ENCODE measurements around the gene EXOG. TPM values are rescaled to one million over a fixed set of nuclear protein-coding genes. Genes with fewer than 3 reads are reported as not detected.

The EXOG gene
- total RNA-seq, 6 donors from 2014 or later = 10.0 to 34.6 (median 13.2) TPM

DNA sequence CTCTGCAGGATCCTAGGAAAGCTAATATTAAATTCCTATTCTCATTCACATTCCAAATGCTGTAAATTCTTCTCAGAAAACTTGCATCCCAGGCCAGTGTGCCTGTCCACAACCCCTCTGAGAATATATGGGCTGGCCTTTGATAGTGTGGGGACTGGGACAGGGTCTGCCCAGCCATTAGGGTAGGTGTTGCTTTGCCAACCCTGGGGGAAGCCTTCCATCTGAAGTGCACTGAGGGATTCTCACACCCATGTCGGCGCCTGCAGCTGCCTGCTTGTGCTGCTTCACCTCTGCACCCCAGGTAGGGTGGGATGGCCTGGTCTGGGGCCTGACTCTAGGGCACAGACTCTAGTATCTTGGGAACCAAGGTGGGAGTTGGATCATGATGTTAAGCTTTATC, 15.2 kb upstream of the EXOG start:
- Histone ChIP-seq H3K4me3 (no peak overlapping the region), H3K4me1 (no peaks in the 10 kb centered on the region), H3K27me3 (no peaks in the 10 kb centered on the region), H3K27ac (no peak overlapping the region), H3K9me3 (no peaks in the 10 kb centered on the region), H3K36me3 (peaks cover 12 to 68% (median 38%) of the 10 kb centered on the region in 4 donors)
- ATAC-seq (ENCODE audit: low FRiP score in 2 of 2) = no peak
- WGBS, 2 donors = 91 to 100% methylated on average over 2 of the region's 2 CpGs
- TF ChIP-seq POLR2A (IDR thresholded peaks at IDR 0.05) = no peak
- no peak for TF ChIP-seq EP300 (IDR thresholded peaks at IDR 0.05)
- TF ChIP-seq, protein P1, sequence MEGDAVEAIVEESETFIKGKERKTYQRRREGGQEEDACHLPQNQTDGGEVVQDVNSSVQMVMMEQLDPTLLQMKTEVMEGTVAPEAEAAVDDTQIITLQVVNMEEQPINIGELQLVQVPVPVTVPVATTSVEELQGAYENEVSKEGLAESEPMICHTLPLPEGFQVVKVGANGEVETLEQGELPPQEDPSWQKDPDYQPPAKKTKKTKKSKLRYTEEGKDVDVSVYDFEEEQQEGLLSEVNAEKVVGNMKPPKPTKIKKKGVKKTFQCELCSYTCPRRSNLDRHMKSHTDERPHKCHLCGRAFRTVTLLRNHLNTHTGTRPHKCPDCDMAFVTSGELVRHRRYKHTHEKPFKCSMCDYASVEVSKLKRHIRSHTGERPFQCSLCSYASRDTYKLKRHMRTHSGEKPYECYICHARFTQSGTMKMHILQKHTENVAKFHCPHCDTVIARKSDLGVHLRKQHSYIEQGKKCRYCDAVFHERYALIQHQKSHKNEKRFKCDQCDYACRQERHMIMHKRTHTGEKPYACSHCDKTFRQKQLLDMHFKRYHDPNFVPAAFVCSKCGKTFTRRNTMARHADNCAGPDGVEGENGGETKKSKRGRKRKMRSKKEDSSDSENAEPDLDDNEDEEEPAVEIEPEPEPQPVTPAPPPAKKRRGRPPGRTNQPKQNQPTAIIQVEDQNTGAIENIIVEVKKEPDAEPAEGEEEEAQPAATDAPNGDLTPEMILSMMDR (IDR thresholded peaks at IDR 0.05) = no peak
- no peak for TF ChIP-seq POLR2AphosphoS5 (IDR thresholded peaks at IDR 0.05)
- DNase-seq = no peak

GRCh38 chr3:38482951-38483350, 13.2 kb upstream of the EXOG start:
- no peak overlapping the region for H3K27ac ChIP-seq
- H3K4me1 ChIP-seq = no peaks in the 10 kb centered on the region
- DNase-seq (no peak), ATAC-seq (ENCODE audit: low FRiP score in 2 of 2) (no peak)
- H3K36me3 ChIP-seq = peaks cover 12 to 67% (median 37%) of the 10 kb centered on the region in 4 donors
- H3K27me3 ChIP-seq = no peaks in the 10 kb centered on the region
- WGBS, 2 donors = 84 to 90% methylated on average over 9 to 10 of the region's 10 CpGs
- H3K9me3 ChIP-seq = no peaks in the 10 kb centered on the region
- no peak overlapping the region for H3K4me3 ChIP-seq
- TF ChIP-seq, protein P1 (IDR thresholded peaks at IDR 0.05) = no peak
- TF ChIP-seq EP300 (IDR thresholded peaks at IDR 0.05) (no peak), POLR2AphosphoS5 (IDR thresholded peaks at IDR 0.05) (no peak), POLR2A (IDR thresholded peaks at IDR 0.05) (no peak)

- H3K27ac ChIP-seq = no peak overlapping the region
- DNase-seq (no peak), ATAC-seq (ENCODE audit: low FRiP score in 2 of 2) (no peak)
- H3K9me3 ChIP-seq = no peaks in the 10 kb centered on the region
- H3K4me1 ChIP-seq = no peaks in the 10 kb centered on the region
- no peaks in the 10 kb centered on the region for H3K27me3 ChIP-seq
- TF ChIP-seq POLR2A (IDR thresholded peaks at IDR 0.05) (no peak), POLR2AphosphoS5 (IDR thresholded peaks at IDR 0.05) (no peak), EP300 (IDR thresholded peaks at IDR 0.05) (no peak)
- TF ChIP-seq, protein P1 (IDR thresholded peaks at IDR 0.05) = no peak
- 56 to 70% methylated on average over 3 of the region's 3 CpGs for WGBS, 2 donors
- no peak overlapping the region for H3K4me3 ChIP-seq
- peaks cover 7 to 28% (median 16%) of the 10 kb centered on the region in 4 donors for H3K36me3 ChIP-seq
Observed at GRCh38 chr3:38487323-38487722, 8.8 kb upstream of the EXOG start.

DNA sequence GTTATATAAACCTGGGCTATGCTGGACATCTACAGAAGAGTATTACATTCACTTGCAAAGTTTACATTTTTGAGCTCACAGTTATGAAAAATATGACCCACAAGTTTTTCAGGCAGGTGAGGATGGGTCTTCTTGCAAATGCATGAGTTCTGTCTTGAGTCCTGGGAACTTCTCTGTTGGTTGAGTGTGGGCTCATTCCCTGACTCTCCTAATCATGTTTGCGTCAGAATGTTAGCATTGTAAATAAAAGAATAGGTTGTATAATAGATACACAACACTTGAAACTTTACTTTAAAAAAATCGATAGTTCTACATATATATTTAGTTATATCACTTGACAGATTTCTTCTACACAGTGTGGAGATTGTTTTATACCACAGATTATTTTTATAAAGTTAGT, 7.2 kb upstream of the EXOG start:
- ATAC-seq (ENCODE audit: low FRiP score in 2 of 2) = no peak
- 74 to 86% methylated on average over 2 of the region's 2 CpGs for WGBS, 2 donors
- Histone ChIP-seq H3K27ac (no peak overlapping the region), H3K4me3 (no peak overlapping the region), H3K9me3 (no peaks in the 10 kb centered on the region), H3K36me3 (peaks cover 0 to 12% (median 2%) of the 10 kb centered on the region in 4 donors), H3K4me1 (no peaks in the 10 kb centered on the region), H3K27me3 (no peaks in the 10 kb centered on the region)
- TF ChIP-seq, protein P1 (IDR thresholded peaks at IDR 0.05) = no peak
- TF ChIP-seq EP300 (IDR thresholded peaks at IDR 0.05) (no peak), POLR2AphosphoS5 (IDR thresholded peaks at IDR 0.05) (no peak), POLR2A (IDR thresholded peaks at IDR 0.05) (no peak)
- no peak for DNase-seq

GRCh38 chr3:38489766-38490165, 6.4 kb upstream of the EXOG start:
- WGBS, 2 donors = 94 to 100% methylated on average over 2 of the region's 2 CpGs

More at GRCh38 chr3:38489766-38490165, 6.4 kb upstream of the EXOG start:
- H3K27me3 ChIP-seq = no peaks in the 10 kb centered on the region
- ATAC-seq (ENCODE audit: low FRiP score in 2 of 2) (no peak), DNase-seq (no peak)
- TF ChIP-seq EP300 (IDR thresholded peaks at IDR 0.05) = no peak
- no peak for TF ChIP-seq POLR2A (IDR thresholded peaks at IDR 0.05)
- no peak for TF ChIP-seq POLR2AphosphoS5 (IDR thresholded peaks at IDR 0.05)
- TF ChIP-seq, protein P1 (IDR thresholded peaks at IDR 0.05) = no peak
- H3K9me3 ChIP-seq = no peaks in the 10 kb centered on the region
- no peak overlapping the region for H3K4me3 ChIP-seq
- H3K36me3 ChIP-seq = peaks cover 0 to 9% (median 0%) of the 10 kb centered on the region in 4 donors
- no peaks in the 10 kb centered on the region for H3K4me1 ChIP-seq
- no peak overlapping the region for H3K27ac ChIP-seq

Measured in upper lobe of left lung (tissue), 6 donors.